Activated T-cell treated with anti-CD3 and anti-CD28 coated beads, Interleukin-2, amount 50 U/mL, for 72 hours (primary cell): ENCODE data around the gene TM7SF3. TPM values are rescaled to one million over a fixed set of nuclear protein-coding genes. Genes with fewer than 3 reads are reported as not detected.

Experiments
- ATAC-seq, 2 donors: fragments of 150-1000 bp; cut with Tn5 transposase; replicated peaks in 1 of 2; 2 replicates each; pipeline ENCODE4 v1.10.0; 2021; ENCODE audit warnings: moderate library complexity in 2 of 2, mild to moderate bottlenecking in 1 of 2
- DNase-seq, 2 donors: peaks; one replicate each; pipeline ENCODE4 v3.0.0; 2021 to 2022; ENCODE audit warnings: mixed read lengths in 1 of 2
- H3K27ac Mint-ChIP-seq: one replicate; pipeline ENCODE4 v1.8.0; 2022; ENCODE audit warnings: mild to moderate bottlenecking, moderate library complexity, mixed read lengths
- H3K27me3 Mint-ChIP-seq: one replicate; pipeline ENCODE4 v1.8.0; 2022; ENCODE audit warnings: low read depth, mixed read lengths
- H3K36me3 Mint-ChIP-seq, 2 donors: one replicate each; pipeline ENCODE4 v1.8.0; 2022; ENCODE audit warnings: mixed read lengths in 2 of 2, mild to moderate bottlenecking in 1 of 2; ENCODE audit not compliant: insufficient read depth in 2 of 2
- H3K4me1 Mint-ChIP-seq: one replicate; pipeline ENCODE4 v1.8.0; 2022; ENCODE audit warnings: low read depth, mixed read lengths
- H3K4me3 Mint-ChIP-seq, 2 donors: one replicate each; pipeline ENCODE4 v1.8.0; 2022; ENCODE audit warnings: mild to moderate bottlenecking in 2 of 2, mixed read lengths in 2 of 2, moderate library complexity in 2 of 2
- H3K9me3 Mint-ChIP-seq, 2 donors: one replicate each; pipeline ENCODE4 v1.8.0; 2022; ENCODE audit warnings: mixed read lengths in 2 of 2
- total RNA-seq, 2 donors: library from RNA; stranded (reverse); gene quantifications; one replicate each; pipeline ENCODE4 v1.2.3, GENCODE V29; 2022

Gene TM7SF3
- total RNA-seq, 2 donors from 2014 or later = 45.4 to 71.0 TPM

- DNase-seq = no peak
- Mint-ChIP-seq H3K36me3 (peaks cover 7 to 45% of the 10 kb centered on the region in 2 donors), H3K9me3 (no peaks in the 10 kb centered on the region), H3K4me1 (peaks cover 27% of the 10 kb centered on the region), H3K27me3 (no peaks in the 10 kb centered on the region), H3K4me3 (no peak overlapping the region), H3K27ac (no peak overlapping the region)
- ATAC-seq = no peak
Measured at GRCh38 chr12:26928661-26929060, 85.5 kb downstream of the TM7SF3 start.

Other genes with a start within 250 kb of the TM7SF3 start
- gene ITPR2, start 181.2 kb downstream of the TM7SF3 start, total RNA-seq = 10 to 100 TPM; 44.3 to 55.5 TPM
- 10 to 100 TPM; 35.2 to 45.8 TPM for gene INTS13, start 76.4 kb downstream of the TM7SF3 start, total RNA-seq
- gene FGFR1OP2, start 75.9 kb downstream of the TM7SF3 start, total RNA-seq = 10 to 100 TPM; 38.0 to 41.0 TPM
- 10 to 100 TPM; 40.9 to 48.9 TPM for gene MED21, start 8.2 kb upstream of the TM7SF3 start, total RNA-seq
- gene C12orf71, start 68.2 kb upstream of the TM7SF3 start, total RNA-seq = not detected
- gene STK38L, start 229.9 kb upstream of the TM7SF3 start, total RNA-seq = 10 to 100 TPM; 24.8 to 30.6 TPM